ENCODE data around the gene UPK3A. TPM values are rescaled to one million over a fixed set of nuclear protein-coding genes. Genes with fewer than 3 reads are reported as not detected.

UPK3A gene
- total and polyA plus RNA-seq, 2 of the 8 experiments (the other 6 are each of a cell fraction or from before 2014, with no cell fraction given): 0.35 to 1.7 TPM

- no peak overlapping the region for H2BK120ac ChIP-seq (replicated peaks; ENCODE audit: low read depth, low read length)
- H3K4ac ChIP-seq (replicated peaks; ENCODE audit: insufficient read length, low read depth, low read length): no peak overlapping the region
- H3K4me2 ChIP-seq (ENCODE audit: insufficient read depth in 1 of 2, low read depth in 2 of 2, low read length in 2 of 2): peak overlapping the region; percentile 67 to 93
- no peak overlapping the region for H2AK5ac ChIP-seq (ENCODE audit: low read depth, low read length)
- peak overlapping the region in 1 of 4 experiments; percentile 88; a peak in 1 of 8 replicates for H3K4me3 ChIP-seq (ENCODE audit: extremely low read depth in 1 of 4, insufficient read depth in 2 of 4, low read depth in 3 of 4, low read length in 4 of 4)
- H3K79me1 ChIP-seq (ENCODE audit: low read depth, low read length): peaks cover 4% of the 10 kb centered on the region; the same call in 1 of the 2 replicates
- peak overlapping the region; percentile 93; the same call in 1 of the 2 replicates for H2AFZ ChIP-seq (ENCODE audit: low read length)
- H3K14ac ChIP-seq (ENCODE audit: insufficient read length): no peak overlapping the region
- H4K20me1 ChIP-seq (replicated peaks in 1 of 2; ENCODE audit: control insufficient read depth in 1 of 2, insufficient read depth in 2 of 2, low read length in 2 of 2): peaks cover 0 to 10% of the 10 kb centered on the region in 2 experiments
- H3K18ac ChIP-seq (ENCODE audit: extremely low read depth, low read length): peak overlapping the region; percentile 62; the same call in 1 of the 2 replicates
- no peak for DNase-seq (ENCODE audit: low read depth in 1 of 2, low spot score in 2 of 2)
- no peaks in the 10 kb centered on the region for H3K36me3 ChIP-seq (ENCODE audit: control insufficient read depth in 2 of 4, insufficient read depth in 4 of 4, low read length in 3 of 4)
- no peak for FAIRE-seq
- ChIA-PET CTCF (ENCODE audit: partially characterized antibody) (interaction anchor here (0.9 to 3.3 kb wide), 2 partner anchors 10 to 40 kb away, joined by 3 to 14 read pairs; no protein-coding TSS in a partner anchor), POLR2A (ENCODE audit: partially characterized antibody) (interaction anchor here (0.6 to 2.5 kb wide), 6 partner anchors 8 to 82 kb away, joined by 3 to 13 read pairs (median 4); no protein-coding TSS in a partner anchor)
- H3K4me1 ChIP-seq (replicated peaks in 1 of 4; ENCODE audit: control insufficient read depth in 3 of 4, insufficient read depth in 4 of 4, low read length in 3 of 4): peaks cover 0 to 10% (median 7%) of the 10 kb centered on the region in 4 experiments; a peak in 5 of 7 replicates
- H3K79me2 ChIP-seq (ENCODE audit: control insufficient read depth in 1 of 2, insufficient read depth in 2 of 2, low read length in 2 of 2): peaks cover 0 to 20% of the 10 kb centered on the region in 2 experiments; a peak in 1 of 4 replicates
- WGBS, 2 experiments (ENCODE audit: extremely low coverage in 1 of 2, insufficient coverage in 1 of 2, insufficient read length in 1 of 2, insufficient replicate concordance in 2 of 2, low coverage in 1 of 2, low lambda C conversion rate in 2 of 2, missing lambda C conversion rate in 1 of 2): 78% methylated on average over 6 of the region's 6 CpGs; no CpG with 5 or more reads in 1 of the 2 experiments
- H3K23me2 ChIP-seq (ENCODE audit: low read depth, low read length): peaks cover 3% of the 10 kb centered on the region; the same call in 1 of the 2 replicates
- no peak overlapping the region for H4K8ac ChIP-seq (ENCODE audit: extremely low read depth, insufficient read depth, low read length)
- H3K9me3 ChIP-seq (ENCODE audit: insufficient read depth in 2 of 2, low read depth in 1 of 2, low read length in 1 of 2): no peaks in the 10 kb centered on the region
- peak overlapping the region; percentile 81; the same call in 1 of the 2 replicates for H2BK12ac ChIP-seq (ENCODE audit: low read depth, low read length)
- H3K23ac ChIP-seq (ENCODE audit: insufficient read length): no peak overlapping the region
- TF ChIP-seq BRCA1 (IDR thresholded peaks at IDR 0.05; ENCODE audit: low read depth, low read length): no peak
- peak; percentile 32 for TF ChIP-seq EZH2 (IDR thresholded peaks at IDR 0.05; ENCODE audit: low read depth, low read length, severe bottlenecking)
- peaks cover 0 to 4% (median 0%) of the 10 kb centered on the region in 4 experiments; a peak in 2 of 7 replicates for H3K27me3 ChIP-seq (replicated peaks in 1 of 4; ENCODE audit: control insufficient read depth in 3 of 4, extremely low read depth in 1 of 4, insufficient read depth in 3 of 4, low read length in 3 of 4)
- no peak overlapping the region for H3K27ac ChIP-seq (ENCODE audit: low read depth, low read length)
- no peak overlapping the region for H3K9ac ChIP-seq (replicated peaks in 1 of 4; ENCODE audit: extremely low read depth in 1 of 4, low read depth in 3 of 4, low read length in 3 of 4)
- H2BK5ac ChIP-seq (ENCODE audit: low read depth, low read length): peak overlapping the region; percentile 88; the same call in 1 of the 2 replicates
- H3K56ac ChIP-seq (replicated peaks; ENCODE audit: insufficient read length, low read depth, low read length): no peak overlapping the region
- H4K91ac ChIP-seq (replicated peaks; ENCODE audit: insufficient read length, low read length): peak overlapping the region; percentile 61
- no peak overlapping the region for H4K5ac ChIP-seq (ENCODE audit: insufficient read length, low read depth, low read length)
- peak overlapping the region; percentile 93; the same call in 1 of the 2 replicates for H2BK15ac ChIP-seq (ENCODE audit: low read length)
- no peak overlapping the region for H2BK20ac ChIP-seq (ENCODE audit: low read length)
Observed at GRCh38 chr22:45308391-45308956, 23.7 kb downstream of the UPK3A start.
